Adipocyte (in vitro differentiated cells): Measurements from ENCODE around the gene MLXIP.

ENCODE experiments used
- DNase-seq: peaks from one replicate; pipeline ENCODE4 v3.0.0-alpha.2; 2015; ENCODE audit warnings: low read depth
- H3K27me3 ChIP-seq: replicated peaks from 2 replicates; pipeline ENCODE4 v1.7.0; 2013; ENCODE audit warnings: mild to moderate bottlenecking, low read length, moderate library complexity; ENCODE audit not compliant: control insufficient read depth, insufficient read depth
- H3K36me3 ChIP-seq: 2 replicates; pipeline ENCODE4 v1.7.0; 2013; ENCODE audit warnings: low read length, mild to moderate bottlenecking, moderate library complexity; ENCODE audit not compliant: control insufficient read depth, insufficient read depth, severe bottlenecking
- H3K4me1 ChIP-seq: 2 replicates; pipeline ENCODE4 v1.7.0; 2013; ENCODE audit warnings: mild to moderate bottlenecking, low read length, moderate library complexity; ENCODE audit not compliant: control insufficient read depth, insufficient read depth
- H3K4me3 ChIP-seq: 2 replicates; pipeline ENCODE4 v1.7.0; 2013; ENCODE audit warnings: mild to moderate bottlenecking, low read length, moderate library complexity
- H3K9ac ChIP-seq: 2 replicates; pipeline ENCODE4 v1.7.0; 2013; ENCODE audit warnings: mild to moderate bottlenecking, low read length, moderate library complexity
- H3K9me3 ChIP-seq: 2 replicates; pipeline ENCODE4 v1.7.0; 2013; ENCODE audit warnings: mild to moderate bottlenecking, low read length, moderate library complexity; ENCODE audit not compliant: control insufficient read depth

Gene MLXIP

DNA sequence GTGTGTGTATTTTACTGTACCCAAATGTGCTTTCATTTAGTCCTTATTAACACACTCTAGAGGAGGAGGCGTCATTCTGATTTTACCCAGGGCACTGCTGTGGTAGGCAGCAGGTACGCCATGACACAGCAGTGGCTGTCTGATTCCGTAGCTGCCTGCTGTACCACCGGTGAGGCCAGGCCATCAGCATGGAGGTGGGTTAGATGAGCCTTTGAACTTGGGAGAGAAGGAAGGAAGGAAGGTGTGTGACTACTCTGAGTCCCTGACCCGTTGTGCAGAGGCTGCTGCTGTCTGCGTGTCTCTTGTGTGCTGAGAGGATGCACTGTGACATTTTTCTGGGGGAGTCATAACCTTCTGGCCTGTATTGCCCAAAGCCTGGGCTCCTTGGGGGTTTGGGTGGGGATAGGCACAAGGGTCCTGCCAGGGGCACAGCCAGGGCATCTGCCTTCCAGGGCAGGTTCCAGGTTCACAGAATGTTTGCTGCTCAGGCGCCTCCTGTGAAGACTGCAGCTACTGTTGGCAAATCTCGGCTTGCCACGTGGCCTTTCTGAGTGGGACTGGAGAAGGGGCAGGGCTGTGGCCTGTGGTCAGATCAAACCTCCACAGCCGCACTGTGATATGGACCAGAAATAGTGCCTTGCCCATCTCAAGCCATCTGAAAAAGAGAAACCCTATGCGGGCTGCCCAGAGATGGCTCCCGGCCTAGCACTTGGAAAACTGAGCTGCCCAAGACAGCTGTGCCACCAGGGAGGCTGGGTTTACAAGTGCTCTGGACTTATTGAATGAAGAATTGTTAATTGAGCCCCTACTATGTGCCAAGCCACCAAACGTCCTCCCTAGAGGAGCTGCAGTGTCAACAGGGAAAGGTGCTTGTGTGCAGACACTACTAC, 47.1 kb downstream of the MLXIP start:
- H3K36me3 ChIP-seq: peaks cover 36% of the 10 kb centered on the region
- H3K9ac ChIP-seq: peak overlapping the region; percentile 5
- no peaks in the 10 kb centered on the region for H3K27me3 ChIP-seq
- no peak overlapping the region for H3K4me3 ChIP-seq
- peaks cover 26% of the 10 kb centered on the region for H3K4me1 ChIP-seq
- no peak for DNase-seq
- no peaks in the 10 kb centered on the region for H3K9me3 ChIP-seq

GRCh38 chr12:122126342-122126635, 47.7 kb downstream of the MLXIP start:
- Histone ChIP-seq H3K9ac (no peak overlapping the region), H3K27me3 (no peaks in the 10 kb centered on the region), H3K9me3 (no peaks in the 10 kb centered on the region), H3K36me3 (peaks cover 41% of the 10 kb centered on the region), H3K4me1 (peaks cover 26% of the 10 kb centered on the region), H3K4me3 (no peak overlapping the region)
- no peak for DNase-seq

DNA sequence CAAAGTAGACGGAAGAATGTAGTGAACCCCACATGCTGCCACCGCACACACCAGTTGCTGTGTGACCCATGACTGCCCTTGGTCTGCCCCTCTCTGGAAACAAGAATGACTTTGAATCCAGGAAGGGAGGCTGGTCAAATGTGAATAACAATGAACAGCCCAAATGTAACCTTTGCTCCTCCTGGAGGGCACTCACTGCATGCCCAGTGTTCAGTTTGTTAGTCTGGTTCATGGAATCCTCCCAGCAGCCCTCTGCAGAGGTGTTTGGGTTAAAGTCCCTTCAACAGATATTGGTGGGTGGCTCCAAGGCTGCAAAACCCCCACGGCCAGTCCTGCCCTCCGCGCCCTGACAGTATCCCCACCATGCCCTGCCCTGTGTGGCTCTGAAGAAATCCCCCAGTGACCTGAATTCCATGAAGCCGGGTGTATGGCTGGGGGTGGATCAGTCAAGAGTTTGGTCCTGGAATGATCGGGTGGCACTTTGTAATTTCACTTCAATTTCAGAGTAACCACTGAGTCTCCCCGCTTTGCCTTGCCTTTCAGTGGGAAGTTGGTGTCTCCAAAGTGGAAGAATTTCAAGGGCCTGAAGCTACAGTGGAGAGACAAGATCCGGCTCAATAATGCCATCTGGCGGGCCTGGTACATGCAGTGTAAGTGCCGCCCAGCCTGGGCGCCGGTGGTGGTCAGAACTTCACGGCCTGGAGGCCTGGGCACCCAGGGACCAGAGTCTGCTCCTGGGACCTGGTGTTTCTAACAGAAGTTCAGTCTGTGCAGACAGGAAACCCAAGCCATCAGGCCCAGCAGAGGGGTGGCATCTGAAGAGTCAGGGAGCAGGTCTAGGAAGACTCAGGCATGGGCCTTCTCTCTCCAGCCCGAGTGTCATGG, 48.4 kb downstream of the MLXIP start:
- Histone ChIP-seq H3K4me3 (no peak overlapping the region), H3K9me3 (no peaks in the 10 kb centered on the region), H3K9ac (no peak overlapping the region), H3K27me3 (no peaks in the 10 kb centered on the region), H3K36me3 (peaks cover 46% of the 10 kb centered on the region), H3K4me1 (peaks cover 26% of the 10 kb centered on the region)
- DNase-seq: no peak

DNA sequence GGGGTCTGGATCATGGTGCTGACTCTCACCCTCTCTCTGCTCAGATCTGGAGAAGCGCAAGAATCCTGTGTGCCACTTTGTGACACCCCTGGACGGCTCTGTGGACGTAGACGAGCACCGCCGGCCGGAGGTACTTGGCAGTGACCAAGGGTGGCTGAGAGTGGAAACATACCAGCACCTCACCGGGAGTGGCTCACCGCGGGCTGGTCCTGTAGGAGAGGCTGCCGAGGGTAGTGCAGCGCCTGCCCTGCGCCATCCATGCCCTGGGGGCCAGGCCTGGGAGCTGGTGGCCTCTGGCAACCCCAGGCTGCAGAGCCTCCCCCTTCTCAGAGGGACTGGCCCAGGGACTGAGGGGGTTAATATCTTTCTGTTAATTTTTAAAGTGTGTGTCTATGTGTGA, 49.3 kb downstream of the MLXIP start:
- Histone ChIP-seq H3K36me3 (peaks cover 54% of the 10 kb centered on the region), H3K9me3 (no peaks in the 10 kb centered on the region), H3K4me1 (peaks cover 26% of the 10 kb centered on the region), H3K4me3 (no peak overlapping the region), H3K27me3 (no peaks in the 10 kb centered on the region), H3K9ac (no peak overlapping the region)
- DNase-seq: no peak

- H3K4me1 ChIP-seq: peaks cover 23% of the 10 kb centered on the region
- no peak overlapping the region for H3K4me3 ChIP-seq
- no peak for DNase-seq
These were observed 49.9 kb downstream of the MLXIP start for GRCh38 chr12:122128481-122128880.

GRCh38 chr12:122129131-122129530, 50.6 kb downstream of the MLXIP start:
- H3K9me3 ChIP-seq: no peaks in the 10 kb centered on the region
- no peak for DNase-seq
- H3K9ac ChIP-seq: no peak overlapping the region
- no peaks in the 10 kb centered on the region for H3K27me3 ChIP-seq
- no peak overlapping the region for H3K4me3 ChIP-seq
- H3K36me3 ChIP-seq: peaks cover 66% of the 10 kb centered on the region
- H3K4me1 ChIP-seq: peaks cover 20% of the 10 kb centered on the region

More at GRCh38 chr12:122128481-122128880, 49.9 kb downstream of the MLXIP start:
- Histone ChIP-seq H3K9me3 (no peaks in the 10 kb centered on the region), H3K36me3 (peaks cover 60% of the 10 kb centered on the region), H3K9ac (no peak overlapping the region), H3K27me3 (no peaks in the 10 kb centered on the region)

DNA sequence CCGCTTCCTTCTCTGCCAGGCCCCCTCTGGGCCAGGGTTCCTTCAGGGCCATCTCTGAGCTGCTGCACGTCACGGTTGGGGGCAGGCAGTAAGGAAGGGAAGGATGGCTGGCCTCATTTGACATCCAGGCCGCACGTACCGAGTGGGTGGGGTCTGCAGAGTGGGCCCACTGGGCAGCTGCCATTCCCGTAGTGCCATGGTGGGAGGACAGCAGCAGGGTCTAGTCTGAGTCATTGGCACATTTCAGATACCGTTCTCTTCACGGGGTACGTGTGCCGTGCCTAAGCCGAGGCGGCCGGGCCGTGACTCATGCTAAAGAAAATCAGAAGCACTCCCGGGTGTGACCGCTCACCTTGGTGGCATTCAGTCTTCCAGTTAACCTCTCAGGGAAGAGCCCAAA, 51.6 kb downstream of the MLXIP start:
- no peak overlapping the region for H3K9ac ChIP-seq
- peaks cover 19% of the 10 kb centered on the region for H3K4me1 ChIP-seq
- no peaks in the 10 kb centered on the region for H3K27me3 ChIP-seq
- no peak overlapping the region for H3K4me3 ChIP-seq
- no peaks in the 10 kb centered on the region for H3K9me3 ChIP-seq
- no peak for DNase-seq
- H3K36me3 ChIP-seq: peaks cover 70% of the 10 kb centered on the region

- DNase-seq: no peak
- H3K9ac ChIP-seq: no peak overlapping the region
- H3K4me3 ChIP-seq: no peak overlapping the region
- H3K27me3 ChIP-seq: no peaks in the 10 kb centered on the region
- no peaks in the 10 kb centered on the region for H3K4me1 ChIP-seq
- H3K36me3 ChIP-seq: peaks cover 69% of the 10 kb centered on the region
- H3K9me3 ChIP-seq: no peaks in the 10 kb centered on the region
These were observed 54.8 kb downstream of the MLXIP start for GRCh38 chr12:122133192-122133950.

GRCh38 chr12:122135437-122136031, 57.0 kb downstream of the MLXIP start:
- Histone ChIP-seq H3K27me3 (no peaks in the 10 kb centered on the region), H3K9ac (no peak overlapping the region), H3K4me1 (no peaks in the 10 kb centered on the region), H3K36me3 (peaks cover 60% of the 10 kb centered on the region), H3K4me3 (no peak overlapping the region), H3K9me3 (no peaks in the 10 kb centered on the region)
- DNase-seq: no peak

GRCh38 chr12:122137229-122137628, 58.7 kb downstream of the MLXIP start:
- H3K9ac ChIP-seq: no peak overlapping the region
- no peaks in the 10 kb centered on the region for H3K9me3 ChIP-seq
- no peak overlapping the region for H3K4me3 ChIP-seq
- no peak for DNase-seq
- H3K36me3 ChIP-seq: peaks cover 61% of the 10 kb centered on the region
- H3K27me3 ChIP-seq: no peaks in the 10 kb centered on the region
- no peaks in the 10 kb centered on the region for H3K4me1 ChIP-seq
